Muscle layer of duodenum (tissue), 2 donors: Measurements from ENCODE around the gene NOD2.
A peak's percentile ranks its signal among the peaks of the same experiment; 100 is the strongest.

ENCODE experiments used
- H3K27ac ChIP-seq: one replicate; pipeline ENCODE4 v1.7.0; 2013; ENCODE audit warnings: mild to moderate bottlenecking, low read length
- H3K27me3 ChIP-seq: one replicate; pipeline ENCODE4 v1.7.0; 2013; ENCODE audit warnings: low read depth, mild to moderate bottlenecking, control low read depth, low read length
- H3K36me3 ChIP-seq, 2 donors: one replicate each; pipeline ENCODE4 v1.7.0; 2013; ENCODE audit warnings: low read length in 2 of 2, control low read depth in 1 of 2, mild to moderate bottlenecking in 1 of 2; ENCODE audit not compliant: insufficient read depth in 2 of 2, control insufficient read depth in 1 of 2
- H3K4me1 ChIP-seq, 2 donors: one replicate each; pipeline ENCODE4 v1.7.0; 2013; ENCODE audit warnings: low read length in 2 of 2, mild to moderate bottlenecking in 2 of 2, control low read depth in 1 of 2, moderate library complexity in 1 of 2; ENCODE audit not compliant: insufficient read depth in 2 of 2, control insufficient read depth in 1 of 2
- H3K4me3 ChIP-seq, 2 donors: one replicate each; pipeline ENCODE4 v1.7.0; 2013; ENCODE audit warnings: low read length in 2 of 2, low read depth in 1 of 2, mild to moderate bottlenecking in 1 of 2
- H3K9me3 ChIP-seq, 2 donors: one replicate each; pipeline ENCODE4 v1.7.0; 2013; ENCODE audit warnings: low read length in 2 of 2, control low read depth in 1 of 2, mild to moderate bottlenecking in 1 of 2; ENCODE audit not compliant: control insufficient read depth in 1 of 2
- donor health status: healthy.

NOD2 gene

DNA sequence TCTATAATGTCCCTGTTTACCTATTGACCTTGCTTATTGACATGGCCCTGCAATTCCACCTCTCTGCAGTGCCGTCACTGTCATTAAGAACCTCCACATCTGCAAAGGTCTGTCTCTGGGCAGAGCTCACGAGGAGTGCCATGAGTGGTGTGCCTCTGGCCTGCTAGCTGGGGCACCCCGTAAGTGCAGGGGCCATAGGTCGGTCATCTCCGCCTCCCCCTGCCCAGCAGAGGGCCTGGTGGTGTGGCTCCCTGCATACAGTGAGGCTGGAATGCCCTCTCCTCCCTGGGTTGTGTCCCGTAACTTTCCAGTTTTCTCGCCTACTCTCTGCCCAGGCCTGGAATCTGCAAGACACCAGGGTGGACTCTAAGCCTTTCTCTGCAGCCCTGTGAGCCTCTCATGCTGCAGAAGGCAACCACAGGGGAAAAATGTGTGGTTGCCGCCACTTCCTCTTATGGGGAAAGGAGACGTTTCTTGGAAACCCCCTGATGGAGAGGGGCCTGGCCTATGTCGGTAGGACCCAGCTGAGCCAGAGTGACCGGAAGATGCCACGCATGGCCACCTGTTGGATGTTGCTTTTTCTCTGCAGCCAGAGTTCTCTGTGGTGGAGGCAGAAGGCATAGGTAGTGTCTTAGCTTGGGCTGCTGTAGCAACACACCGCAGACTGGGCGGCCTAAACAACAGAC, 9.6 kb upstream of the NOD2 start:
- H3K4me3 ChIP-seq, result no peak overlapping the region
- no peaks in the 10 kb centered on the region for H3K36me3 ChIP-seq
- H3K9me3 ChIP-seq, result no peaks in the 10 kb centered on the region
- no peaks in the 10 kb centered on the region for H3K27me3 ChIP-seq
- no peak overlapping the region for H3K27ac ChIP-seq
- H3K4me1 ChIP-seq, result peaks cover 0 to 3% of the 10 kb centered on the region in 2 donors

DNA sequence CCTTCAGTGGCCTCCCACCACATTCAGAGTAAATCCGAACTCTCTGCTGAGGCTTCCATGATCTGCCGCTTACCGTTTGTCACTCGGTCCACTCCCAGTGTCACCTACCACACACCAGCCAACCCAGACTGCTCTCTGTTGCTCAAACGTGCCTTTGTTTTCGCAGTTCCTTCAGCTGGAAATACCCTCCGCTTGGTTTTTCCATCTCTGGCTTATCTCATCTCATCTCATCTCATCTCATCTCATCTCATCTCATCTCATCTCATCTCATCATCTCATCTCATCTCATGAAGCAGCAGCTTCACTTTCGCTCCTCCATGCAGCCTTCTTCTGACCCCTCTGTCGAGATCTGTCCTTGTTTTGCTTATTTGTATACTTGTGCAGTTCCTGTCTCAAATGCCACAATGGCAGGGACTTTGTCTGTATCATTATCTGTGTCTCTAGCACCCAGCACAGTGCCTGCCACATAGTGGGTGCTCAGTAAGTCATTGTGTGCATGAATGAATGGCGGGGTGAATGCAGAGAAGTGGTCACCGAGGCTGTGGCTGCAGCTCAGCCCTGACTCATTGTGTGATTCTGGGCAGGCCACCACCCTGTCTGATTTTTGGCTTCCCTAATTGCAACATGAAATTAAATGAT, 8.5 kb upstream of the NOD2 start:
- Histone ChIP-seq H3K36me3 (no peaks in the 10 kb centered on the region), H3K4me1 (peaks cover 0 to 3% of the 10 kb centered on the region in 2 donors), H3K27ac (no peak overlapping the region), H3K9me3 (no peaks in the 10 kb centered on the region), H3K27me3 (no peaks in the 10 kb centered on the region), H3K4me3 (no peak overlapping the region)

GRCh38 chr16:50685462-50686063, 7.8 kb upstream of the NOD2 start:
- Histone ChIP-seq H3K9me3 (no peaks in the 10 kb centered on the region), H3K4me3 (no peak overlapping the region), H3K27ac (no peak overlapping the region), H3K4me1 (peaks cover 0 to 3% of the 10 kb centered on the region in 2 donors), H3K27me3 (no peaks in the 10 kb centered on the region), H3K36me3 (no peaks in the 10 kb centered on the region)

DNA sequence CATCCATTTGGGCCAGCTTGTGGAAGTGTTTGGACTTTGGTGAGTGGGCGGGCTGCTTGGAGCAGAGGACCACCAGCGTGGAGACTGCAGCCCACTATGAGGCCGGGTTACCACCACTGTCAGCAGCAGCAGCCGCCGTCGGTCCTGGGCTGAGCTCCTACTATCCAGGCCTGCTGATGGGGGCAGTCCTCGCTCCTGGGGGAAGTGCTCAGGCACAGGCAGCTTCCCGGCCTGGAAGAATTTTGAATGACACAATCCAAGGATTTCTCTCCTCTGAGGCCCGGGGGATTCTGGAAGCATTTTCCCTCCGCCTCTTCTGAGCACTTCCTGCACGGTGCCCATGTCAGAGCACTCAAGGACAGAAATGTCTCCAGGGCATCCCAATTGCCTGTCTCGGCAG, 5.3 kb upstream of the NOD2 start:
- H3K27ac ChIP-seq, result no peak overlapping the region

DNA sequence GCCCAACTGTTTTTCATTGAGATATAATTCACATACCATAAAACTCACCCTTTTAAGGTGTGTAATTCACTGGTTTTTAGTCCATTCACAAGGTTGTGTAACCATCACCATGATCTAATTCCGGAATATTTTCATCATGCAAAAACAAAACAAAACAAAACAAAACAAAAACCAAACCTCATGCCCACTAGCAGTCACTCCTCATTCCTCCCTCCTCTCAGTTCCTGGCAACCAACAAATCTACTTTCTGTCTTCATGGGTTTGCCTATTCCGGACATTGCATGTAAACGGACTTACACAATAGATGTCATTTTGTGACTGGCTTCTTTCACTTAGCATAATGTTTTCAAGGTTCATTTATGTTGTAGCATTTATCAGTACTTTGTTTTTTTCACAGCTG, 4.5 kb upstream of the NOD2 start:
- no peaks in the 10 kb centered on the region for H3K36me3 ChIP-seq
- H3K4me1 ChIP-seq, result peaks cover 0 to 5% of the 10 kb centered on the region in 2 donors
- H3K9me3 ChIP-seq, result no peaks in the 10 kb centered on the region
- H3K4me3 ChIP-seq, result no peak overlapping the region
- H3K27ac ChIP-seq, result no peak overlapping the region
- no peaks in the 10 kb centered on the region for H3K27me3 ChIP-seq

More for the DNA sequence above, 5.3 kb upstream of the NOD2 start:
- H3K27me3 ChIP-seq, result no peaks in the 10 kb centered on the region
- no peaks in the 10 kb centered on the region for H3K9me3 ChIP-seq
- H3K36me3 ChIP-seq, result no peaks in the 10 kb centered on the region
- peaks cover 0 to 3% of the 10 kb centered on the region in 2 donors for H3K4me1 ChIP-seq
- no peak overlapping the region for H3K4me3 ChIP-seq

GRCh38 chr16:50690177-50690576, 3.2 kb upstream of the NOD2 start:
- H3K4me3 ChIP-seq, result no peak overlapping the region
- no peaks in the 10 kb centered on the region for H3K27me3 ChIP-seq
- H3K4me1 ChIP-seq, result peaks cover 0 to 8% of the 10 kb centered on the region in 2 donors
- H3K27ac ChIP-seq, result no peak overlapping the region
- H3K36me3 ChIP-seq, result no peaks in the 10 kb centered on the region
- no peaks in the 10 kb centered on the region for H3K9me3 ChIP-seq

DNA sequence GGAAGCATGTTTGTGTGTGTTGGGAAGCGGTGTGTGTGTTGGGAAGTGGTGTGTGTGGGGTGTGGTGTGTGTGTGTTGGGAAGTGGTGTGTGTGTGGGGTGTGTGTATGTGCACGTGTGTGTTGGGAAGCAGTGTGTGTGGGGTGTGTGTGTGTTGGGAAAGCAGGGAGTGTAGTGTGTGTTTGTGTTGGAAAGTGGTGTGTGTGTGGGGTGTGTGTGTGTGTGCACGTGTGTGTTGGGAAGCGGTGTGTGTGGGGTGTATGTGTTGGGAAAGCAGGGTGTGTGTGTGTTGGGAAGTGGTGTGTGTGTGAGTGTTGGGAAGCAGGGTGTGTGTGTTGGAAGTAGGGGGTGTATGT, 785 bp upstream of the NOD2 start:
- Histone ChIP-seq H3K4me3 (no peak overlapping the region), H3K9me3 (no peaks in the 10 kb centered on the region), H3K36me3 (no peaks in the 10 kb centered on the region), H3K27me3 (no peaks in the 10 kb centered on the region), H3K4me1 (peaks cover 7 to 29% of the 10 kb centered on the region in 2 donors), H3K27ac (no peak overlapping the region)

DNA sequence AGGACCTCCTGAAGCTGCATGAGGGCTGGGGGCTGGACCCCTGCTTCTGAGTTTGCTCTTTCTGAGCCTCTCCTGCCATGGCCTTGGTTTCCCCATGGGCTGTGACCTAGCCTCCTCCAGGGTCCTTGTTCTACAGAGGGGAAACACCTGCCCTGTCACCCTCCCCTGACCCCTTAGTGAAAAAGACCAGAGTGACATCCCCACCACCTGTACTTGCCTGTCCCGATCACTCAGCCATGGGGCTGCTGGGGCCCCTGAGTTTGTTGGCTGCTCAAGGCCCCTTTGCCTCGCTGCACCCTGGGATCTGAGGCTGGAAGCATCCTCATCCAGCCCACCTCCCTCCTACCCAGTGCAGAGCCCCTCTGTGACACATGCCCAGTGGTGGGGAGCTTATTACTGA, 800 bp downstream of the NOD2 start:
- Histone ChIP-seq H3K9me3 (no peaks in the 10 kb centered on the region), H3K4me3 (peak overlapping the region; percentile 47 to 62), H3K4me1 (peaks cover 7 to 35% of the 10 kb centered on the region in 2 donors), H3K27ac (no peak overlapping the region), H3K27me3 (no peaks in the 10 kb centered on the region), H3K36me3 (no peaks in the 10 kb centered on the region)

DNA sequence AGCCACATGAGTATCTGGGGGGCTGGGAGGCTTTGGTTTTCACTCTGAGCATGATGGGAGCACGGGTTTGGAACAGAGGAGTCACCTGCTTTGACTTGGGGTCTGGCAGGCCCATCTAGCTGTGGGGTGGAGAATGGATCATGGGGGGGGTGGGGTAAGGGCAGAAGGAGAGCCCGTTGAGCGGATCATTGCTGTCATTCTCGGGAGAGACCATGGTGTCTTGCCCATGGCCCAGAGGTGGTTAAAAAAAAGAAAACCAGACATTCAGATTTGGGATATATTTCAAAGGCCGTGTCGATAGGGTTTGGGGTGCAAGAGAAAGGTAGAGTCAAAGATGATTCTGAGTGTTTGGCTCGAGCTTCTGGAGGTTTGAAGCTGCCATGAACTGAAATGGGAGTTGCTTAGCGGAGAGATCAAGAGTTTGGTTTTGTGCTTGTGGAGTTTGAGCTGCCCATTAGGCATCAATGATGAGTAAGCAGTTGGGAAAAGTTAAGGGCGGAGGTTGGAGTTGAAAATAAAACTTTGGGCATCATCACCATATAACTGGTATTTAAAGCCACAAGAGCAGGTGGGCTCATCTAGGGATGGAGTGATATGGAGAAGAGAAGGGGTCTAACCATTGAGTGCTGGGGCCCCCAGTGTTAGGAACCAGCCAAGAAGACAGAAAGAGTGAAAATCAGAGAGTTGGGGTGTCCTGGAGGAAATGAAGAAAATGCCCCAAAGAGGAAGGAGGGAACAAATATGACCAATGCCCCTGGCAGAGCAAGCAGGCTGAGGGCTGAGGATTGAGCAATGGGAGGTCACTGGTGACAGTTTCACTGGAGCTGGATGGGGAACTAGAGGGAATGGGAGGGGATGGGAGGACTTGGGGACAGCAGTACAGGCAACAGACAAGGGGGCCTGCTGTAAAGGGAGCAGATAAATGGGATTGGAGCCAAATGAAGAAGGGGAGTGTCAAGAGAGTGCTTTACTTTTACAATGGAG, 1.9 kb downstream of the NOD2 start:
- H3K27ac ChIP-seq, result peak overlapping the region; percentile 1
- H3K36me3 ChIP-seq, result no peaks in the 10 kb centered on the region
- H3K9me3 ChIP-seq, result no peaks in the 10 kb centered on the region
- peaks cover 7 to 35% of the 10 kb centered on the region in 2 donors for H3K4me1 ChIP-seq
- no peaks in the 10 kb centered on the region for H3K27me3 ChIP-seq
- no peak overlapping the region for H3K4me3 ChIP-seq

GRCh38 chr16:50696126-50696525, 2.7 kb downstream of the NOD2 start:
- Histone ChIP-seq H3K9me3 (no peaks in the 10 kb centered on the region), H3K4me3 (no peak overlapping the region), H3K36me3 (no peaks in the 10 kb centered on the region), H3K27ac (no peak overlapping the region), H3K4me1 (peaks cover 7 to 35% of the 10 kb centered on the region in 2 donors), H3K27me3 (no peaks in the 10 kb centered on the region)
